ENCODE results near the gene TRAPPC10.

Gene TRAPPC10

DNA sequence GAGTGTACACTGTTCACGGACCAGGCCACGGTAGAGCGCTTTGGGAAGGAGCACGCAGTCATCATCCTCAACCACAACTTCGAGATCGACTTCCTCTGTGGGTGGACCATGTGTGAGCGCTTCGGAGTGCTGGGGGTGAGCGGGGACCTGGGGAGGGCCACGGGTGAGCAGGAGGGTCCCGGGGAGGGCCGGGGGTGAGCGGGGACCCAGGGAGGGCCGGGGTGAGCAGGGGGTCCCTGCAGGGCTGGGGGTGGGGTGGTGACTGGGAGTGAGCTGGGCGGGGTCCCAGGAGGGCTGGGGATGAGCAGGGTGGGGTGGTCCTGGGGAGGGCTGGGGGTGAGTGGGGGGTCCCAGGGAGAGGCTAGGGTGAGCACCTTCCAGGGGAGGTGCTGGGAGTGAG is 44.1 kb upstream of the TRAPPC10 start:
- no peaks in the 10 kb centered on the region for H3K27me3 ChIP-seq (ENCODE audit: insufficient read depth, low read depth)
- H3K4me2 ChIP-seq: no peak overlapping the region
- TF ChIP-seq, protein P1, sequence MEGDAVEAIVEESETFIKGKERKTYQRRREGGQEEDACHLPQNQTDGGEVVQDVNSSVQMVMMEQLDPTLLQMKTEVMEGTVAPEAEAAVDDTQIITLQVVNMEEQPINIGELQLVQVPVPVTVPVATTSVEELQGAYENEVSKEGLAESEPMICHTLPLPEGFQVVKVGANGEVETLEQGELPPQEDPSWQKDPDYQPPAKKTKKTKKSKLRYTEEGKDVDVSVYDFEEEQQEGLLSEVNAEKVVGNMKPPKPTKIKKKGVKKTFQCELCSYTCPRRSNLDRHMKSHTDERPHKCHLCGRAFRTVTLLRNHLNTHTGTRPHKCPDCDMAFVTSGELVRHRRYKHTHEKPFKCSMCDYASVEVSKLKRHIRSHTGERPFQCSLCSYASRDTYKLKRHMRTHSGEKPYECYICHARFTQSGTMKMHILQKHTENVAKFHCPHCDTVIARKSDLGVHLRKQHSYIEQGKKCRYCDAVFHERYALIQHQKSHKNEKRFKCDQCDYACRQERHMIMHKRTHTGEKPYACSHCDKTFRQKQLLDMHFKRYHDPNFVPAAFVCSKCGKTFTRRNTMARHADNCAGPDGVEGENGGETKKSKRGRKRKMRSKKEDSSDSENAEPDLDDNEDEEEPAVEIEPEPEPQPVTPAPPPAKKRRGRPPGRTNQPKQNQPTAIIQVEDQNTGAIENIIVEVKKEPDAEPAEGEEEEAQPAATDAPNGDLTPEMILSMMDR (conservative IDR thresholded peaks at IDR 0.05; ENCODE audit: low read depth, low read length): no peak
- H4K20me1 ChIP-seq (ENCODE audit: insufficient read depth): no peaks in the 10 kb centered on the region
- H3K27ac ChIP-seq: no peak overlapping the region
- 0 out of 2 replicates have a peak, but pooled peaks cover 5% of the 10 kb centered on the region for H3K36me3 ChIP-seq (ENCODE audit: insufficient read depth)
- H2AFZ ChIP-seq (ENCODE audit: low read depth): no peak overlapping the region
- no peak overlapping the region for H3K9ac ChIP-seq
- H3K4me3 ChIP-seq (IDR thresholded peaks at IDR 0.05; ENCODE audit: insufficient read depth, low read depth, low read length): no peak overlapping the region
- H3K79me2 ChIP-seq (ENCODE audit: insufficient read depth, low read depth): no peaks in the 10 kb centered on the region
- H3K4me1 ChIP-seq (ENCODE audit: low read depth, poor library complexity, severe bottlenecking): no peaks in the 10 kb centered on the region

DNA sequence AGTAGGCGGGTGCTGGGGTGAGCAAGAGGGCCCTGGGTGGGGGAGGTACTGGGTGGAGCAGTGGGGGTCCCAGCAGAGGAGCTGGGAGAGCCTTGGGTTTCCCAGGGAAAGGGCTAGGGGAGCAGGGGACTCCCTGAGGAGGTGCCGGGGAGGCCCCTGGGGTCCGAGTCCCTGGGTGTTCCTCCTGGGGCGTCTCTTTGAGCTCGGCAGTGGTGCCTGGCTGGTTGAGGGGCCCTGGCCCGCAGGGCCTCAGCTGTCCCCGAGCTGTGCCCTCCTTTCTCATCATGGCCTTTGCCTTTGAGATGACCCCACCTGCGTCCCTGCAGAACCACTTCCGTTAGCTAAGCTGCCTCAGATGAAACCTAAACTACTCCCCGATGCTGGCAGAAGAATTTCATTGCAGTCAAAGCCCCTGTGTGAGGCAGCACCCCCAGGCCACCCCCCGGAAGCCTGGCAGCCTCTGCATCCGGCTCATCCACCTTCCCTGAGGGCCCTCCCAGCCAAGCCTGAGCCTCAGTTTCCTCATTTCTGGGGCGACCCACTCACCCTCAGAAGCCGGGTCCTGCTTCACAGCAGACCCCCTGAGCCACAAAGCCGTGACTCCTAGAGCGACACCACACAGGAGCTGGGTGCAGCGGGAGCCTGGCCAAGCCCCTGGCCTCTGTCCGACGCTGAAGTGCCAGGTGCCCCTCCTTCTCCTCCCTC is 43.5 kb upstream of the TRAPPC10 start:
- H3K36me3 ChIP-seq (ENCODE audit: insufficient read depth): 0 out of 2 replicates have a peak, but pooled peaks cover 5% of the 10 kb centered on the region
- no peaks in the 10 kb centered on the region for H4K20me1 ChIP-seq (ENCODE audit: insufficient read depth)
- H3K79me2 ChIP-seq (ENCODE audit: insufficient read depth, low read depth): no peaks in the 10 kb centered on the region
- H3K4me3 ChIP-seq (IDR thresholded peaks at IDR 0.05; ENCODE audit: insufficient read depth, low read depth, low read length): no peak overlapping the region
- H3K4me1 ChIP-seq (ENCODE audit: low read depth, poor library complexity, severe bottlenecking): no peaks in the 10 kb centered on the region
- no peak overlapping the region for H2AFZ ChIP-seq (ENCODE audit: low read depth)
- no peak overlapping the region for H3K4me2 ChIP-seq
- no peaks in the 10 kb centered on the region for H3K27me3 ChIP-seq (ENCODE audit: insufficient read depth, low read depth)
- TF ChIP-seq, protein P1 (conservative IDR thresholded peaks at IDR 0.05; ENCODE audit: low read depth, low read length): no peak
- no peak overlapping the region for H3K9ac ChIP-seq
- H3K27ac ChIP-seq: no peak overlapping the region

DNA sequence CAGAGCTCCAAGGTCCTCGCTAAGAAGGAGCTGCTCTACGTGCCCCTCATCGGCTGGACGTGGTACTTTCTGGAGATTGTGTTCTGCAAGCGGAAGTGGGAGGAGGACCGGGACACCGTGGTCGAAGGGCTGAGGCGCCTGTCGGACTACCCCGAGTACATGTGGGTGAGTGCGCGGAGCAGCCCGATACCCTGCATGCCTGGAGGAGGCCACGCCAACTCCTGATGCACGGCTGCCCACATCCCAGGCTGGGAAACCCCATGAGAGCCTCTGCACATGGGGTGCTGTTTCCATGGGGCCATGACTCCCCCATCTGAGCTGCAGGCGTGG is 43.0 kb upstream of the TRAPPC10 start:
- Histone ChIP-seq H3K9ac (no peak overlapping the region), H4K20me1 (ENCODE audit: insufficient read depth) (no peaks in the 10 kb centered on the region), H3K4me1 (ENCODE audit: low read depth, poor library complexity, severe bottlenecking) (no peaks in the 10 kb centered on the region), H3K79me2 (ENCODE audit: insufficient read depth, low read depth) (no peaks in the 10 kb centered on the region), H2AFZ (ENCODE audit: low read depth) (no peak overlapping the region), H3K27ac (no peak overlapping the region), H3K27me3 (ENCODE audit: insufficient read depth, low read depth) (no peaks in the 10 kb centered on the region), H3K36me3 (ENCODE audit: insufficient read depth) (0 out of 2 replicates have a peak, but pooled peaks cover 5% of the 10 kb centered on the region), H3K4me3 (IDR thresholded peaks at IDR 0.05; ENCODE audit: insufficient read depth, low read depth, low read length) (no peak overlapping the region), H3K4me2 (no peak overlapping the region)
- TF ChIP-seq, protein P1 (conservative IDR thresholded peaks at IDR 0.05; ENCODE audit: low read depth, low read length): no peak

DNA sequence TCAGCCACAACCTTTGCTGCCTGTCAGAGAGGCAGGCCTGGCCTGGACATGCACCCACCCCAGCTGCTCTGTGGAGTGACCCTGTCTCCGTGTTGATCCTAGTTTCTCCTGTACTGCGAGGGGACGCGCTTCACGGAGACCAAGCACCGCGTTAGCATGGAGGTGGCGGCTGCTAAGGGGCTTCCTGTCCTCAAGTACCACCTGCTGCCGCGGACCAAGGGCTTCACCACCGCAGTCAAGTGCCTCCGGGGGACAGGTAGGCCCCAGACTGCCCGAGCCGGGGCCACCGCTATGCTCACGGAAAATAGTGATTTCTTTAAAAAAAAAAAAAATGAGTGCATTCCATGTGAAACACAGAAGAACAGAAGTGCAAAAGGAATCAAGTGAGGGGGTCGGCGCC is 41.6 kb upstream of the TRAPPC10 start:
- no peaks in the 10 kb centered on the region for H3K79me2 ChIP-seq (ENCODE audit: insufficient read depth, low read depth)
- TF ChIP-seq, protein P1 (conservative IDR thresholded peaks at IDR 0.05; ENCODE audit: low read depth, low read length): no peak
- no peaks in the 10 kb centered on the region for H4K20me1 ChIP-seq (ENCODE audit: insufficient read depth)
- H2AFZ ChIP-seq (ENCODE audit: low read depth): no peak overlapping the region
- no peaks in the 10 kb centered on the region for H3K27me3 ChIP-seq (ENCODE audit: insufficient read depth, low read depth)
- H3K4me3 ChIP-seq (IDR thresholded peaks at IDR 0.05; ENCODE audit: insufficient read depth, low read depth, low read length): no peak overlapping the region
- no peak overlapping the region for H3K27ac ChIP-seq
- 0 out of 2 replicates have a peak, but pooled peaks cover 5% of the 10 kb centered on the region for H3K36me3 ChIP-seq (ENCODE audit: insufficient read depth)
- H3K4me2 ChIP-seq: no peak overlapping the region
- H3K4me1 ChIP-seq (ENCODE audit: low read depth, poor library complexity, severe bottlenecking): peaks cover 4% of the 10 kb centered on the region
- no peak overlapping the region for H3K9ac ChIP-seq
